ENCODE measurements around the gene SLC39A3. TPM values are rescaled to one million over a fixed set of nuclear protein-coding genes. Genes with fewer than 3 reads are reported as not detected.

SLC39A3 gene
- total and polyA plus RNA-seq, 2 of the 8 experiments (the other 6 are each of a cell fraction or from before 2014, with no cell fraction given): 33.0 to 52.9 TPM

DNA sequence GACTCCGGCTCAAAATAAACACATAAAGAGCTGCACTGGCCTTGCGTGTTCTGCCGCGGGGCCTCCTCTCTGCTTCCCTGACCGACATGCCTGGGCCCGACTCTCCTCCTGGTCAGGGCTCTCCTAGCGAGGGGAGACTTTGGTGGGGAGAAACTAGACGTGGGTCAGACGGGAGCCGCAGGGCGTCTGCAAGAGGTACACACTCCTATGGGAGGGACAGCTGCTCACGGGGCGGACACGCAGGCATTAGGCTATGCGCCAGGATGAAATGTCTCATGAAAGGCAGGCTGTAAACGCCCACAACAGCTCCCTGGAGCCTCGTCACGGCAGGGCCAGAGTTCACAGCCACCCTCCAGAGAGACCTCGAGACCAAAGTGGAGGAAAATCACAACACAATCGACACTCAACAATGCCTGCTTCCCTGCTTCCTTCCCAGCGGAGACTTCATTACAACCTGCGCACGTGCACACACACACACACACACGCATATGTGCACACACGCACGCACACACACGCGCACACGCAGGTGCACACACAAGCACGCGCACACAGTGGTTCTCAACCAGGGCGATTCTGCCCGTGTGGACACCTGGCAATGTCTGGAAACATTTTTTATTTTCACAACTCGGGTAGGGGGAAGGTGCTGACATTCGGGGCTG is 5.8 kb downstream of the SLC39A3 start:
- CTCF ChIA-PET (ENCODE audit: partially characterized antibody): interaction anchor here (0.6 to 4.3 kb wide), 6 partner anchors 11 to 1996 kb away, joined by 3 to 16 read pairs (median 3); no protein-coding TSS in a partner anchor
- no peak overlapping the region for H3K56ac ChIP-seq (replicated peaks; ENCODE audit: insufficient read length, low read depth, low read length)
- H3K4me3 ChIP-seq (ENCODE audit: extremely low read depth in 1 of 4, insufficient read depth in 2 of 4, low read depth in 3 of 4, low read length in 4 of 4): no peak overlapping the region
- POLR2A ChIA-PET (ENCODE audit: partially characterized antibody): interaction anchor here (0.6 to 1.5 kb wide), 3 partner anchors 12 to 661 kb away, joined by 3 read pairs; no protein-coding TSS in a partner anchor
- H3K9me3 ChIP-seq (ENCODE audit: insufficient read depth in 2 of 2, low read depth in 1 of 2, low read length in 1 of 2): no peaks in the 10 kb centered on the region
- no peak overlapping the region for H2BK120ac ChIP-seq (replicated peaks; ENCODE audit: low read depth, low read length)
- FAIRE-seq (no peak), DNase-seq (ENCODE audit: low read depth in 1 of 2, low spot score in 2 of 2) (no peak)
- H4K91ac ChIP-seq (replicated peaks; ENCODE audit: insufficient read length, low read length): no peak overlapping the region
- H4K8ac ChIP-seq (ENCODE audit: extremely low read depth, insufficient read depth, low read length): no peak overlapping the region
- H3K79me2 ChIP-seq (ENCODE audit: control insufficient read depth in 1 of 2, insufficient read depth in 2 of 2, low read length in 2 of 2): peaks cover 0 to under 1% of the 10 kb centered on the region in 2 experiments; a peak in 1 of 4 replicates
- WGBS, 2 experiments (ENCODE audit: extremely low coverage in 1 of 2, insufficient coverage in 1 of 2, insufficient read length in 1 of 2, insufficient replicate concordance in 2 of 2, low coverage in 1 of 2, low lambda C conversion rate in 2 of 2, missing lambda C conversion rate in 1 of 2): 90% methylated on average over 31 of the region's 35 CpGs; no CpG with 5 or more reads in 1 of the 2 experiments
- H3K18ac ChIP-seq (ENCODE audit: extremely low read depth, low read length): no peak overlapping the region
- no peak overlapping the region for H2BK12ac ChIP-seq (ENCODE audit: low read depth, low read length)
- H3K27ac ChIP-seq (ENCODE audit: low read depth, low read length): no peak overlapping the region
- no peaks in the 10 kb centered on the region for H3K27me3 ChIP-seq (replicated peaks in 1 of 4; ENCODE audit: control insufficient read depth in 3 of 4, extremely low read depth in 1 of 4, insufficient read depth in 3 of 4, low read length in 3 of 4)
- no peak overlapping the region for H3K9ac ChIP-seq (replicated peaks in 1 of 4; ENCODE audit: extremely low read depth in 1 of 4, low read depth in 3 of 4, low read length in 3 of 4)
- H2BK15ac ChIP-seq (ENCODE audit: low read length): no peak overlapping the region
- H3K4ac ChIP-seq (replicated peaks; ENCODE audit: insufficient read length, low read depth, low read length): no peak overlapping the region
- H2BK20ac ChIP-seq (ENCODE audit: low read length): no peak overlapping the region
- TF ChIP-seq RAD21 (IDR thresholded peaks at IDR 0.05 in 1 of 2, conservative IDR thresholded peaks at IDR 0.05 in 1 of 2; ENCODE audit: low read depth in 2 of 2, low read length in 2 of 2) (no peak), TBP (IDR thresholded peaks at IDR 0.05; ENCODE audit: low read depth, low read length) (no peak), HDAC6 (IDR thresholded peaks at IDR 0.05; ENCODE audit: low read depth, low read length) (no peak), SAP30 (IDR thresholded peaks at IDR 0.05; ENCODE audit: insufficient read depth, insufficient replicate concordance, low read length) (no peak), EZH2 (IDR thresholded peaks at IDR 0.05; ENCODE audit: low read depth, low read length, severe bottlenecking) (no peak)
- TF ChIP-seq, protein P1, sequence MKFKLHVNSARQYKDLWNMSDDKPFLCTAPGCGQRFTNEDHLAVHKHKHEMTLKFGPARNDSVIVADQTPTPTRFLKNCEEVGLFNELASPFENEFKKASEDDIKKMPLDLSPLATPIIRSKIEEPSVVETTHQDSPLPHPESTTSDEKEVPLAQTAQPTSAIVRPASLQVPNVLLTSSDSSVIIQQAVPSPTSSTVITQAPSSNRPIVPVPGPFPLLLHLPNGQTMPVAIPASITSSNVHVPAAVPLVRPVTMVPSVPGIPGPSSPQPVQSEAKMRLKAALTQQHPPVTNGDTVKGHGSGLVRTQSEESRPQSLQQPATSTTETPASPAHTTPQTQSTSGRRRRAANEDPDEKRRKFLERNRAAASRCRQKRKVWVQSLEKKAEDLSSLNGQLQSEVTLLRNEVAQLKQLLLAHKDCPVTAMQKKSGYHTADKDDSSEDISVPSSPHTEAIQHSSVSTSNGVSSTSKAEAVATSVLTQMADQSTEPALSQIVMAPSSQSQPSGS (IDR thresholded peaks at IDR 0.05; ENCODE audit: low read length): no peak
- peaks cover 4 to 27% of the 10 kb centered on the region in 2 experiments for H4K20me1 ChIP-seq (replicated peaks in 1 of 2; ENCODE audit: control insufficient read depth in 1 of 2, insufficient read depth in 2 of 2, low read length in 2 of 2)
- no peak overlapping the region for H3K23ac ChIP-seq (ENCODE audit: insufficient read length)
- H3K23me2 ChIP-seq (ENCODE audit: low read depth, low read length): 0 out of 2 replicates have a peak, but pooled peaks cover 1% of the 10 kb centered on the region
- H3K79me1 ChIP-seq (ENCODE audit: low read depth, low read length): no peaks in the 10 kb centered on the region
- no peak overlapping the region for H3K14ac ChIP-seq (ENCODE audit: insufficient read length)
- H2AFZ ChIP-seq (ENCODE audit: low read length): no peak overlapping the region
- H2AK5ac ChIP-seq (ENCODE audit: low read depth, low read length): no peak overlapping the region
- H3K4me2 ChIP-seq (ENCODE audit: insufficient read depth in 1 of 2, low read depth in 2 of 2, low read length in 2 of 2): no peak overlapping the region
- H3K36me3 ChIP-seq (ENCODE audit: control insufficient read depth in 2 of 4, insufficient read depth in 4 of 4, low read length in 3 of 4): peaks cover 3 to 30% (median 8%) of the 10 kb centered on the region in 4 experiments; a peak in 6 of 8 replicates
- H3K4me1 ChIP-seq (replicated peaks in 1 of 4; ENCODE audit: control insufficient read depth in 3 of 4, insufficient read depth in 4 of 4, low read length in 3 of 4): no peaks in the 10 kb centered on the region
- H4K5ac ChIP-seq (ENCODE audit: insufficient read length, low read depth, low read length): no peak overlapping the region
- H2BK5ac ChIP-seq (ENCODE audit: low read depth, low read length): peak overlapping the region; percentile 13; the same call in 1 of the 2 replicates

Data from H1 (cell line).